Activated CD4-positive, alpha-beta T cell treated with anti-CD3 and anti-CD28 coated beads, Interleukin-2, amount 50 U/mL, for 1 hour (primary cell): ENCODE data around the gene HSPA1L.
"Not testable (repeated sequence)": the region's sequence is repeated elsewhere in the genome, so short reads cannot be mapped to it uniquely, and the experiment has no call there.

Source experiments
- DNase-seq: peaks from one replicate; pipeline ENCODE4 v3.0.0-alpha.2; 2020

HSPA1L gene

GRCh38 chr6:31836474-31837368, 21.6 kb upstream of the HSPA1L start:
- DNase-seq, result no peak

- DNase-seq, result no peak
These were observed 21.0 kb upstream of the HSPA1L start for GRCh38 chr6:31836047-31836473.

- peak; percentile 83 for DNase-seq
These were observed 19.5 kb upstream of the HSPA1L start for GRCh38 chr6:31834367-31835250.

GRCh38 chr6:31831350-31832215, 16.5 kb upstream of the HSPA1L start:
- DNase-seq, result no peak

- DNase-seq, result no peak
These were observed 15.8 kb upstream of the HSPA1L start for GRCh38 chr6:31830886-31831335.

- DNase-seq, result no peak
These were observed 14.7 kb upstream of the HSPA1L start for GRCh38 chr6:31829633-31830283.

- DNase-seq, result peak; percentile 74
These were observed 12.4 kb upstream of the HSPA1L start, which contains the start of gene HSPA1B for GRCh38 chr6:31827286-31828079. TSS of gene HSPA1B (plus strand) at chr6:31827738. CDS start at chr6:31827951, 213 bp downstream.

- no peak for DNase-seq
These were observed 11.8 kb upstream of the HSPA1L start for GRCh38 chr6:31826793-31827285.

GRCh38 chr6:31825553-31825952, 10.5 kb upstream of the HSPA1L start:
- DNase-seq, result no peak

GRCh38 chr6:31823592-31824196, 8.6 kb upstream of the HSPA1L start:
- DNase-seq, result not testable (repeated sequence)

- DNase-seq, result peak; percentile 45
These were observed 7.1 kb upstream of the HSPA1L start for GRCh38 chr6:31822036-31822821.

GRCh38 chr6:31821301-31822035, 6.4 kb upstream of the HSPA1L start:
- peak; percentile 30 for DNase-seq

GRCh38 chr6:31820399-31820798, 5.3 kb upstream of the HSPA1L start:
- not testable (repeated sequence) for DNase-seq

- no peak for DNase-seq
These were observed 4.8 kb upstream of the HSPA1L start for GRCh38 chr6:31819871-31820299.

GRCh38 chr6:31817929-31818511, 2.9 kb upstream of the HSPA1L start:
- not testable (repeated sequence) for DNase-seq

GRCh38 chr6:31817133-31817928, 2.2 kb upstream of the HSPA1L start:
- DNase-seq, result not testable (repeated sequence)

GRCh38 chr6:31814677-31815024, 432 bp downstream of the HSPA1L start:
- DNase-seq, result peak; percentile 54

GRCh38 chr6:31813465-31813849, 1.6 kb downstream of the HSPA1L start:
- DNase-seq, result no peak
